Measurements from ENCODE around the gene APLNR.

GRCh38 chr11:57203882-57204480, 33.1 kb downstream of the APLNR start:
- no peak for TF ChIP-seq EZH2phosphoT487 (IDR thresholded peaks at IDR 0.05; ENCODE audit: low read depth, severe bottlenecking, unreplicated experiment)
- no peak for TF ChIP-seq CTCF (IDR thresholded peaks at IDR 0.05; ENCODE audit: poor library complexity)
- no peak for TF ChIP-seq EZH2 (IDR thresholded peaks at IDR 0.05; ENCODE audit: borderline replicate concordance)
